G401.6 (cell line): ENCODE data around the gene CPN2.

Experiments
- FAIRE-seq: peaks from 2 replicates; lab custom pipeline; 2012; peaks lifted over from hg19 to GRCh38; lab: Jason Lieb, UNC

Gene CPN2

DNA sequence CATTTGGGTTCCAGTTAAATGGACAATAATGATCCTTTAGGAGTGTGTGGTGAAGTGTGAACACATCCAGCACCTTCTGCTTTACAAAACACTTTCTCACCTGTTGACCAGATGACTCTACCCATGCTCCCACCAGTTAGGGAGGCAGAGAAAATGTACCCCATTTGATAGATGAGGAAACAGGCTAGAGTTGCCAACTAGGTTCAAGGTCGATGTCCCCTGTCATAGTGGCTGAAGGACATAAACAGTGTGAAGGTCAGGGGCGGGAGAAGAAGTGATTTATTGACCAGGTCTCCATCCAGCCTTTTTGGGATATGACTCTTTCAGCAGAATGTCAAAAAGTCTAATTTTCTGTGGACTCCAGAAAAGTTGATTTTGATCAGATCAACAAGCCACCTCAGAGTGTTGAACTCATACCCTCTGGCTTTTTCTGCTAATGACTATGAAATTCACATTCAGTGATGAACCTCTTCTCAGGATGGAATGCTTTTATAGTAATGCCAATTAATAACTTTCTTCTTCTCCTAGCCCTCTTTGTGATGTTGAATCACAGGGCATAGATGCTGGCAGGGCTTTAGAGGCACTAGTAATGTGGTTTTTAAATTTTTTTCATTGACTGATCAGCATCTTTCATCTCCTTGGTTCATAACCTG lies 57.5 kb downstream of the CPN2 start:
- no peak for FAIRE-seq

DNA sequence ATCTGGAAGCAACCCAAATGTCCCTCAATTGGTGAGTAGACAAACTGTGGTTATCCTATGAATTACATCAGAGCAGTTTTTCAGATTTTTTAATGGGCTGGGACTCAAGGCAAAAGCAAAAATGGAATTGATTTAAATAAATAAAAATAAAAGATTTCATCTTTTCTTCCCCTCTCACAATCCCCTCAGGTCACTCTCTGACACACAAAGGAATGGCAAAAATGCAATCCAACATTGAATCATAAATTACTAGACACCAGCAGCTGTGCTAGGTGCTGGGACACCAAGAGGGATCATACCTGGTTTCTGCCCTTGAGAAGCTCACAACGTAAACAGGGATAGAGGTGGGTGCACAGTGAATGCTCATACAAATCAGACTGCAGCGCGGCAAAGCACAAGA lies 58.8 kb downstream of the CPN2 start:
- no peak for FAIRE-seq
